OCI-M1 (cell line): ENCODE measurements around the gene PPA2.

Source experiments
- DNase-seq: peaks from one replicate; lab custom pipeline; 2025; lab: John Stamatoyannopoulos, UW

Gene PPA2

GRCh38 chr4:105473324-105474098 is at the start of gene PPA2:
Gene PPA2 (minus strand): TSS chr4:105474062. CDS start chr4:105474050, 12 bp downstream.
- DNase-seq, result peak; percentile 93

GRCh38 chr4:105520819-105521790 is 47.2 kb upstream of the PPA2 start:
- peak; percentile 73 for DNase-seq

- no peak for DNase-seq
Observed at GRCh38 chr4:105510245-105510644, 36.4 kb upstream of the PPA2 start.

- DNase-seq, result no peak
Observed at GRCh38 chr4:105509714-105510113, 35.9 kb upstream of the PPA2 start.

GRCh38 chr4:105509291-105509690 is 35.4 kb upstream of the PPA2 start:
- no peak for DNase-seq

GRCh38 chr4:105504744-105505143 is 30.9 kb upstream of the PPA2 start:
- no peak for DNase-seq

- no peak for DNase-seq
Observed at GRCh38 chr4:105503484-105503883, 29.6 kb upstream of the PPA2 start.

- no peak for DNase-seq
Observed at GRCh38 chr4:105496899-105497298, 23.0 kb upstream of the PPA2 start.

- no peak for DNase-seq
Observed at GRCh38 chr4:105495667-105496066, 21.8 kb upstream of the PPA2 start.

GRCh38 chr4:105490523-105490922 is 16.7 kb upstream of the PPA2 start:
- DNase-seq, result no peak

GRCh38 chr4:105483840-105484239 is 10.0 kb upstream of the PPA2 start:
- no peak for DNase-seq

- DNase-seq, result no peak
Observed at GRCh38 chr4:105474099-105474518, 247 bp upstream of the PPA2 start.

GRCh38 chr4:105472871-105473323 is 965 bp downstream of the PPA2 start:
- DNase-seq, result no peak

- DNase-seq, result peak; percentile 92
Observed at GRCh38 chr4:105471566-105472176, 2.2 kb downstream of the PPA2 start.

GRCh38 chr4:105470766-105471165 is 3.1 kb downstream of the PPA2 start:
- DNase-seq, result peak; percentile 19

- DNase-seq, result no peak
Observed at GRCh38 chr4:105469736-105470135, 4.1 kb downstream of the PPA2 start.

- no peak for DNase-seq
Observed at GRCh38 chr4:105466580-105466979, 7.3 kb downstream of the PPA2 start.

GRCh38 chr4:105464563-105464962 is 9.3 kb downstream of the PPA2 start:
- DNase-seq, result peak; percentile 11

- DNase-seq, result peak; percentile 71
Observed at GRCh38 chr4:105462576-105462975, 11.3 kb downstream of the PPA2 start.

- peak; percentile 87 for DNase-seq
Observed at GRCh38 chr4:105461621-105462382, 12.1 kb downstream of the PPA2 start.

GRCh38 chr4:105461221-105461620 is 12.6 kb downstream of the PPA2 start:
- peak; percentile 97 for DNase-seq
